Colon (tissue), 2 donors: ENCODE measurements around the gene CSNK2A3.

ENCODE experiments used
- FAIRE-seq: peaks from 2 replicates; lab custom pipeline; 2012; peaks lifted over from hg19 to GRCh38; lab: Jason Lieb, UNC
- donor health status: control.
- donor health status: control.

CSNK2A3 gene

DNA sequence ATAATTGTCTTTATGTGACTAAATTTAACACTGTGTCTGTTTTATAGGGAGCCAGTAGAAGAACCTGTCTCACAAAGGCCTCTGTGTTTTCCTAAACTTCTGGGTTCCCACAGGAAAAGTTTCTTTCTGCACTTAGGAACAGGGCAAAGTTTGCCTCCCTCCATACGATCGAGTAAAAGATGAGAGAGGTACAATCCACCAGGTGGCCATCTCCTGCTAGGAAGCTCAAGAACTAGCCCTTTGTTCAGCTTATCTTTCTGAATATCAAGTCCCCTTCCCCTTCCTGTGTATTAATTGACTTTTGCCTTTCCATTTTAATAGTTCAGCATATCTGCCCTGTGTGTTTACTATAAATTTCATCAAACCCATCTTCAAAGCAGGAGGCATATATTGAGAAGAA lies 18.0 kb downstream of the CSNK2A3 start:
- no peak for FAIRE-seq

DNA sequence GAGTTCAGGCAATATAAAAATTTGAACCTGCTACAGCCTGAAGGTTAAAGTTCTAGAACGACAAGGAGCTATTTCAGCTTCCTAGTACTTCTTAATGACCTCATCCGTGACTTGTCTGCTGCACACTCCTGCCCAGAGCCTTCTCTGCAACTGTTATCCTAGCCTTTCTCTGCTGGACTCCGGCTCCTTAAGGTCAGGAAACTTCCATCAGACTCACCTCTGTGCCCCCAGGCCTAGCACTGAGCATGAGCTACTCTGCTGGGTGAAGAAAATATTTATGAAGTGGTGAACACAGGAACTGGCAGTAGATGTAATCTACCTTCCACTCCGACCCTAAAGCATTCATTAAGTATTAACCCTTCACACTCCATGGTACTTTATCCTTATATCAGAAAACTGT lies 18.4 kb downstream of the CSNK2A3 start:
- no peak for FAIRE-seq

DNA sequence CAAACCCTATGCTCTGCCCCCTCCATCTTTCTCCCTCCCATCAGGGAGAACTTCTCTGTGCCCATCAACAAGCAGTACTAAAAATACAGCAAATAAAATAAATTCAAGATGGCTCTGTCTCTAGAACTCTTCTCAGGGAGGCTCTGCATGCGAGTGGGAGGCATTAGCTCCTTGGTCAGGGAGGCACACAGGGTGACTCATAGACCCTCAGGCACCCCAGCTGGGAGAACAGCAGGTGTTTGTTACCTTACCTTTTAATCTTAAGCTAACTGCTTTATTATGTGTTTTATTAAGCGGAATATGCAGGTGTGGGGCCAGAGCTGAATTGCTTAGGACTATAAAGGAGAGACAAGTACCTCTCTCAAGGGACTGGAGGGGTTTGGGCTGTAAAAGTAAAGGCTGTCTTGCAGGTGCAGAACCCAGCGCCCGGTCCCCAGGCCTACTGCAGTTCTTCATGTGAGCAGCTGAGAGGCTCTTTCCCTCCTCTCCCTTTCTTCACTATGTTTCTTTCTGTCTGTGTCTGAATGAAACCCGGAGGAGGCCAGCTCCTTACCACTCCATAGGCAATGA lies 20.8 kb downstream of the CSNK2A3 start:
- no peak for FAIRE-seq

DNA sequence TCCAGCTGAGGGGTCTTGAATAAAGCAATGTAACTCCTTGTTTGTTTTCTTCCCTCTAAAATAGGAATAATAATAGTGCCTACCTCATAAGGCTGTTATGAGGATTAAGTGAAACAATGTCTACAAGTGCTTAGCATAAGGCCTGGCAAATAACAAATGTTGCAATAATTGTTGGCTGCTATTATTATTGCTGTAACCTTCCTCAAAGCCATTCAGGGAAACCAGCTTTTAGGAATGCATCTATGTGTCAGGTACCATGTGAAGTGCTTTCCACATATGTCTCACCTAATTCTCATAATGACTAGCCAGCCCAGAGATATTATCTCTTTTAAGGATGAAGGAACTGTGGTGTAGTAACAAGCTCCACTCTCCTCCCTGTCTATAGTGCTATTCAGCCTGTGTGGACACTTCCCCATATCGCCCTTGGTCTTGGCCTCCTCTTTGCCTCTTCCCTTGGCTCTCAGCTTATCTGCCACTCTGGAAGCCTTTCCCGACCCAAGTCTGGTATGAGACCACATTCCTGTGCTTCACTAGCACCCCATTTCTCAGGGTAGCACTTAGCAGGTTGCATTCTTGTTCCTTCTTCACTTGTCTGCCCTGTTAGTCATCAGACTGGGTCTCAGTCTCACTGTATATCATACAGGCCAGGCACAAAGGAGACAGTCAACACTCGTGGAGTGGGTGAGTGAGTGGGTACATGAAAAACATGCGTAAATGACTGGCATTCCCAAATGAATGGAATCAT lies 23.8 kb downstream of the CSNK2A3 start:
- no peak for FAIRE-seq

DNA sequence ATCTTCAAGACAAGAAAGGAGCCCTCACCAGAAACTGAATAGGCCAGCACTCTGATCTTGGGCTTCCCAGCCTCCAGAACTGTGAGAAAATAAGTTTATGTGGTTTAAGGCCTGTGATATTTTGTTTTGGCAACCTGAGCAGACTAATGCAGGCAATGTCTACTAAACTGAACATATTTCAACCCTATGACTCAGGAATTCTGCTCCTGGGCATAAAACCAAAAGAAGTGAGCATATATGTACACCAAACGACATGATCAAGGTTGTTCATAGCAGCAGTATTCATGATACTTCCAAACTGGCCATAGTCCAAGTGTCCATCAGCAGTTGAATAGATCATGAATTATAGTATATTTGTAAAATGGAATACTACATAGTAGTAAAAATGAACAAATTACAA lies 29.0 kb downstream of the CSNK2A3 start:
- no peak for FAIRE-seq

DNA sequence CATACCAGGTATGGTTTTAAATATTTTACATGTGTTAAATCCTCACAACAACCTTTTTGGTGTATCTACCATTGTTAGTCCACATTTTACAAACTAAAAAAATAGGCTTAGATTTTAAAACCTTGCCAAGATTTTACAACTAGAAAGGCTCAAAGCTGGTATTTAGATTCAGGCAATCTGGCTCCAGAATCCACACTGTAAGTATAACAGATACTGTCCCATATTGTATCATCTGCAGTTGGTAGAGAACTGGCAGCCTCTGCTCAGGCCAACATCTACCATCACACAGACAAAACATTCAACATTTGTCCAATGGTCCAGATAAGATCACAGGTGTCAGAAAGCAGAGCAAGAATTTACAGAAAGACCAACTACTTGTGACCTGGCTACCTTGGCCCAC lies 30.9 kb downstream of the CSNK2A3 start:
- FAIRE-seq = no peak

DNA sequence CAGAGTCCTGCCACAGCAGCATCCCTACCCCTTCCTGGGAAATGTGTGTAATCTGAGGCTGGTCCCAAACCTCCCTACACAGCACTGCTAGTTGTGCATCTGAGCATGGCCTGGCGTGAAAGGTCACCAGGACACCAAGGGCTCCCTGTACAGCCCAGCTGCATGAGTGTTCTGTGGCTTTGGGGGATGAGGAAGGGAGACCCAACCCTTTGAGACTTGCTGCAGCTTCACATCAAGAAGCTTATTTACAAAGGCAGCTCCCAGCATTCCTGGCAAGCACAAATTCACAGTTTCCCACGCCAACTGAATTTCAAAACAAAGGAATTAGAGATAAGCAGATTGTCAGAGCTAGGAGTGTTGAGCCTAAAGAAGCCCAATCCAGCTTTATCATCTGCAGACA lies 32.2 kb downstream of the CSNK2A3 start:
- FAIRE-seq = no peak

DNA sequence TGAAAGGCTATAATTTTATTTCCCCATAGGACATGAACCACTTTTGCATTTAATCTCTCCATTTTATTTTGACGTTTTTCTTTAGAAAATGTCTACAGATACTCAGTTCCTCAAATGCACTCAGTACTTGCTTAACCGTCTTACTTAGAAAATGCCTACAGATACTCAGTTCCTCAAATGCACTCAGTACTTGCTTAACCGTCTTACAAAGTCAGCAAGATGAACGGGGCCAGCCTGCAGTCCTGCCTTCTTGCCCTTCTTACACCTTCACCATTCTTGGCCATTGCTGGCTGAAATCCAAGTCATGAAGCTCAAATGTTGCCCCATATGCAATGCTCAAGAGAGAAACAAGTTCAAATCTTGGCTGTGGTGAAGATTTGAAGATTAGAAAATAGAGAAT lies 34.1 kb downstream of the CSNK2A3 start:
- no peak for FAIRE-seq

DNA sequence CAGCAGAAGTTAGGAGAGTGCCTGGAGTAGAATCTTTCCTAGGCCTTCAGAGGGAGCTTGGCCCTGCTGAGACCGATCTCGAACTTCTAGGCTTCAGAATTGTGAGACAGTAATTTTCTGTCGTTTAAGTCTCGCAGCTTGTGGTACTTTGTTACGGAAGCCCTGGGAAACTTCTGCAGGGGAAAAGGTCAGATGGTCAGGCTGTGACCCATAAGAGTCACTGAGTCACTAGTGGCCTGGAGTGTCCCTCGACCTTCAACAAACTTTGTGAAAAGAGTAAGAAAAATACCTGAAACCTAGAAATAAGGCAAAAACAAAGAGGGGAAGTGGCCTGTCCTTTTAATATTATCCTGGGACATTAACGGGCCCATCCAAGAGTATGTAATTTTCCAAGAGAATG lies 34.6 kb downstream of the CSNK2A3 start:
- FAIRE-seq = no peak

DNA sequence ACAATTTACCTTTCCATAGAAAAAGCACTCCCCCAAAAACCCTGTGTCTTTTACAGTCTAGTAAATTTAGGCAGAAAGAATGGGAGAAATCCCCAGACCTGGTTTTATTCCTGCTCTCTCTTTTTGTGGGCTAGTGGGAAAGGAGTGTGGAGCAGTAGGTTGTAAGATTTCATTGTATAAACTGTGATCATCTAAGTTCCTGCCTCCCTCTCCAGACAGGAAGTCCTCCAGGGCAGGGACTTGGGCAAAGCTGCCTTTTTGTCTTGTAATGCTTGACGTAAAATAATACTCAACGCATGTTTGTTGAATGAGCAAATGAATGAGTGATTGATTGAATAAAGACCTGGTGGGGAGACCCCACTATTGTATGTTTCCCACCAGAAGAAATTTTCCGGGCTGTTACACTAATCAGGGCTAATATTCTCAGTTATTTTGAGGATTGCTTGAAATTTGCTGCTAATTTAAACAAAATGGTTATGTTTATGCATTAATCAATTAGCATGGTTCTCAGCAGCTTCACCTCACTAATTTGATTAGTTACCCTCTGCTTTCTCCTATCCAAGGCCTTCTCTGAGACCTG lies 36.3 kb downstream of the CSNK2A3 start:
- FAIRE-seq = no peak

DNA sequence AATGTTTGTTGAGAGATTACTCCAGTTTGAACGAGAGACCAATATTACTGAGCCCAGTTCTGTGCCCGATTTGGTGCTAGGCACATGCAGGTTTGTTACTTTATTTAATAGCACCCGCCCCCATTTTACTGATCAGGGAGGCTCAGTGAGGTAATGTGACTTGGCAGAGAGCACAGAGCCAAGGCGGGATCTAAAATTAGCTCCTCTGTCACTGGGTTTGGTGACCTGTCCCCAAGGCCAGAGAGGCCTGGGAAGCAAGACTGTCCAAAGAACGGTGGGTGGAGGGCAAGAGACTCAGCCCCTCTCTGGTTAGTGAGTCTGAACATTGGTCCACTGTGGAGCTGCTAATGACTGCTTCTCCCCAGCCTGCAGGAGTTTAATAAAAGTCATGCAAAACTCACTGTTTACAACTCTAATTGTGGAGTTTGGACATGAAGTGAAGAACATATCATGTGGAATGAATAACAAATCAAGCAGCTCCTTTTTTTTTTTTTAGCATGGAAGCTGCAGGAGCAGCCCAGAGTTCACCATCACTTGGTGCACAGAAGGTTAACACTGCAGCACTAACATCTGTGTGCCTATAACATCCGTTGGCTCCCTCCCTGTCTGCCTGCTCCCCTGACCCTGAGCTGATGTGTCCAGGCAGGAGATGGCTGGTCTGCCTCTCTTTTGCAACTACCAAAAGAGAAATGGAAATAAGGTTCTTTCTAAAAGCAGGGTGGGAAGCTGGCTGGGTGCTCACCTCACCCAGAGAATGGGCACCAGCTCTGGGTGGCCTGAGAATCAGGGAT lies 39.0 kb downstream of the CSNK2A3 start:
- FAIRE-seq = no peak

DNA sequence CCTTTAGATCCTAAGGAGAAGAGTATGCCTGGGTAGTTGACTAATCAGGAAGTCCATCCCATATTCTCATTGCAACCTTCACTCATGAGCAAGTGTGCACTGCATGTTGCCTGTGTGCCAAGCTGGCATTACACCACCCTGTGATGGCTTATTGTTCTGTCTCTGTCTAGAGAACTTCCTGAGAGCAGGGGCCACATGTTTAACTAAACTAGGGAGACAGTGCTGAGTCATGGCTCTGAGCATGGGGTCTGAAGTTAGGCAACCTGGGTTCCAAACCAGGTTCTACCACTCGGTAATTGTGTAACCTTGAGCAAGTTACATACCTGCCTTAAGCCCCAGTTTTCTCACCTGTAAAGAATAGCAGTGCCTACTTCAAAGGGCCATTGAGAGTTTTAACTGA lies 39.6 kb downstream of the CSNK2A3 start:
- FAIRE-seq = no peak

DNA sequence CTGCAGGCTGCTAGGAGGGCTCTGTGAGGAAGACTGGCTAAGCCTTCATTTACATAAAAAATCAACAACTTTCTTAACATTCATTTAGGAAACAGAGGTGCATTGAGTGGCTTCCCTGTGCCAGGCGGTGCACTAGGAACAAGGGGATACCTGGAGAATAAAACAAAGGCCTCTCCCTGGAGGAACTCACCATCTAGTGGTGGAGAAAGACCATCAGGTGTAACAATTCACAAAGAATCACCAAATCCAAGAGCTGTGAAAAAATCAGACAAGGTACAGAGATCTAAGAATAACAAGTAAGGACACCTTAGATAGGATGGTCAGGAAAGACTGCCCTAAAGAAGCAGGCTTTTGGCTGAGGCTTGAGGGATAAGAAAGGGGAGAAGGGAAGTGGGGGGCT lies 40.3 kb downstream of the CSNK2A3 start:
- FAIRE-seq = no peak

DNA sequence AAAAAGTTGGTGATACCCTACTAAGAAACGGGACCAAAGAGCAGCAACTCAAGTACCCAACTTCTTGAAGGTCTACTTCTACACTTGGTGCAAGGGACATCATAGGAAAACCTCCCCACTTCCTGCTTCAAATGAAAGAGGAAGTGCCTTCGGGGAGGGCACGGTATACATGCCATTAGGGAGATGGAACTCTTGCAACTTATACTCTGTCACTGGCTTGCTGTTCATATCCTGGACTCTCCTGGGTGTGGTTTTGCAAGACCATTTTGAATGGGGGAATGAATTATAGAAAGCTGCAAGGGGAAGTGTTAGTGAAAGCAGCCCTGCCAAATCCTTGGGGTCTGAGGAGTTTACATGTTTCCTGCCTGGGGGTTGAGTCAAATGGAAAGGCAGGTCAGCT lies 41.9 kb downstream of the CSNK2A3 start:
- FAIRE-seq = no peak

DNA sequence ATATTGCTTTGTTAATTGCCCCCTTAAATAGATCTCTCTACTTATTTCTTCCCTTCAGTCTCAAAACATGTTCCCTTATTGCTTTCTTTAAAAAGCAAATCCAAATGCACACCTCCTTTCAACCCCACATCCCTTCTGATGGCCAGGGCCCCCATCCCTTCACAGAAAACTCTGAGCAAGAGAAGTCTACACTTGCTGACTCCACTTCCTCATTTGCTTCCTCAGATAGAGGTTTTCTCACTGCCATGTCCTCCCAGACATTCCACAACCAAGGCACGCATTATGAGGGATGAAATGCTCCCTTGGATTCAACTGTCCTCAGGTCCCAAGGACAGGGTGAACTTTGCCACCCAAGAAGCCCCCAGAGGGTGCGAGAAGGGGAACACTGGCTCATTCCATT lies 43.1 kb downstream of the CSNK2A3 start:
- no peak for FAIRE-seq

DNA sequence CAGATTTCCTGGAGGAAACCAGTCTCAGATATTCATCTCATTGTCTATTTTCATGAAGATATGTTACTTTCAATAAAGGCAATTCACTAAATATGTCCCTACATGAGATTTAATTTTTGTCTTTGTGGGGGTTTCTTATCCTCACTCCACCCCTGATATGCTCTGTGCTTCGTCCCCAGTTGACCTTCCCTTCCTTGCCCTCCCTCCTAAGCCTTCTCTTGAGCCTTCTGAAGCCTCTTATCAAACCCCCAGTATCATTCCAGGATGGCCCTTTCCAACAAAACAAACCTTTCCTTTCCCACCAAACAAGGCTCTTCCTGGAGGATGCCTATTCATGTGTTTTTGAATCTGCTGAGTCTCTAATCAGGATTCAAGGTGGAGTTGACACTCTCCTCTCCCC lies 44.8 kb downstream of the CSNK2A3 start:
- no peak for FAIRE-seq

DNA sequence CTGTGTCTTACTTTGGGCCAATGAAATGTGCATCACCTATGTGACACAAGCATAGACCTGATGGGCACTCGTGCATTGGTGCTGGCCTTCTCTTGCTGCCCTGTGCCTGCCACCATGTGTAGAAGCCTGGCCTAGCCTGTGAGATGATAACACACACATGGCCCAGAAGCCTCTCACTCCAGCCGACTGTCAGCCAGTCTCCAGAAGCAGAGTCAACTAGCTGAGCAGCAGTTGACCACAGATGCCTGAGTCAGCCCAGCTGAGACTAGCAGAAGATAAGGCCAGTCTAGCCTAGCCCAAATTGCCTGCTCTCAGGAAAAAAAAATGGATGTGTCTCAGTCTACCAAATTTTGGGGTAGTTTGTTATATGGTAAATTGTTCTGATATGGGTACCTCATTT lies 46.2 kb downstream of the CSNK2A3 start:
- FAIRE-seq = no peak

DNA sequence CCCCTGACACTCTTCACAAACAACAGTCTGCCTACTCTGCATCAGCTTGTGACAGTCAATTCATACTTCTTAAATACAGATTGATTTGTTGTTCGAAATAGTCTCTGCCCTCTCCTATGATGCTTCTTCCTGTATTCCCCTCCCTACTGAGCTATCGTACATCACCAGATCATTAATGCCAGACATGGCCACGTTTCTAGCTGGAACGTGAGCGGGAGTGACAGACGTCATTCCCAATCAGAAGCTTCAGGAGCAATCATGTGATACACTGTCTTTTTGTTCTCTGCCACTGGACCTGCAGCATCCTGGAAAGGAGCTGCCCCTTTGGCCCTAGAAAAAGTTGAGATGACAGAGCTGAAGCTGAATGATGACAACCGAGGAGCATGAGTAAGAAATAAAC lies 48.5 kb downstream of the CSNK2A3 start:
- FAIRE-seq = no peak

DNA sequence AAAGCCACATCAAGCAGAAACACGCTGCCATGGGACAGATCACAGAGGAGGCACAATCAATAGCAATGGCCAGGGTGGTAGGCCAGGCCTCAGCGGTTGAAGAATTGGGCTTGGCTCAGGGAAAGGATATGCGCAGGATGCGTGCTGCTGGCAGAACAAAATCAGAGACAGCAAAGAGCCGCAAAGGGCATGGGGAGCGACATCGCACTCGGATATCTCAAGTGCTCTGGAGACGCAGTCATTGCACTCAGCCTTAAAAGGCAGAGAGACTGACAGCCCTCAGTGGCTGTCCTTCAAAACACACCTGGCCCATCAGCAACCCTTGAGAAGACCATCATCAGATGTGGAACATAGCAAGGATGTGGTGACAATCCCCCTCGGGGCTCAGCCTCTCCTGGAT lies 50.5 kb downstream of the CSNK2A3 start:
- no peak for FAIRE-seq
